Type B pancreatic cell (in vitro differentiated cells): ENCODE results near the gene SIRPB2. TPM values are rescaled to one million over a fixed set of nuclear protein-coding genes. Genes with fewer than 3 reads are reported as not detected.

Experiments
- DNase-seq: peaks from one replicate; pipeline ENCODE4 v3.0.0; 2021; ENCODE audit warnings: mixed read lengths; ENCODE audit not compliant: unreplicated experiment; ENCODE audit errors: extremely low spot score
- H3K27ac Mint-ChIP-seq: 2 replicates; pipeline ENCODE4 v1.8.0; 2021; ENCODE audit warnings: mild to moderate bottlenecking, mixed read lengths
- H3K27me3 Mint-ChIP-seq: 2 replicates; pipeline ENCODE4 v1.8.0; 2021; ENCODE audit warnings: mixed read lengths
- H3K36me3 Mint-ChIP-seq: 2 replicates; pipeline ENCODE4 v1.8.0; 2021; ENCODE audit warnings: mixed read lengths
- H3K4me1 Mint-ChIP-seq: one replicate; pipeline ENCODE4 v1.8.0; 2021; ENCODE audit warnings: mixed read lengths; ENCODE audit not compliant: unreplicated experiment
- H3K4me3 Mint-ChIP-seq: 2 replicates; pipeline ENCODE4 v1.8.0; 2021; ENCODE audit warnings: mild to moderate bottlenecking, mixed read lengths
- H3K9me3 Mint-ChIP-seq: 2 replicates; pipeline ENCODE4 v1.8.0; 2021; ENCODE audit warnings: mixed read lengths
- total RNA-seq: library from RNA; stranded (reverse); gene quantifications from 2 replicates; pipeline ENCODE4 v1.2.1, GENCODE V29; 2021; ENCODE audit warnings: low replicate concordance
- TF ChIP-seq, protein P1 (sequence below): fragments of 200-600 bp; sonication (generic); conservative IDR thresholded peaks from 2 replicates; pipeline ENCODE4 v1.5.0; 2021; ENCODE audit warnings: antibody characterized with exemption, mild to moderate bottlenecking

The SIRPB2 gene
- total RNA-seq, 1 donor from 2014 or later: not detected

DNA sequence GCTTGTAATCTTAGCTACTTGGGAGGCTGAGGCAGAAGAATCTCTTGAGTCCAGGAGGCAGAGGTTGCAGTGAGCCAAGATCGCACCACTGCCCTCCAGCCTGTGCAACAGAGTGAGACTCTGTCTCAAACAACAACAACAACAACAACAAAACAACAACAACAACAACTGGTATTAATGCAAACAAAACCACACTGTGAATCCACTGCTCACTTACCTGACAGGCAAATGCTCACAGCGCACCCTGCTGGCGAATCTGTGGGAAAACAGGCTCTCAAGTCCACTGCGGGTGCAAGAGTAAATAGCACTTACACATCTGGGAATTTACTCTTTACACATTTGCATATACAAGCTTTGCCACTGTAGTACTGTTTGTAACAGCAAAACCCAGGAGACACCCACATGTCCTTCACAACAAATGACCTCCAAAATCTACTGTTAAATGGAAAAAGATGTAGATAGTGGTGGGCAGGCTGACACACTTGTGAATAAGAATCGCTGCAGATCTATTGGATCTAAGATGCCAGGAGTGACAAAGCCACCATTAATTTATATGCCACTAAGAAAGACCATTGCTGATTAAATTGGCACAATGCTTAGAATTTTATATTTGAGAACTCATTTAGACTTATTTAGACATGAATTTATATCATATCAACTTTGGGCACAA is 53.9 kb downstream of the SIRPB2 start:
- TF ChIP-seq, protein P1, sequence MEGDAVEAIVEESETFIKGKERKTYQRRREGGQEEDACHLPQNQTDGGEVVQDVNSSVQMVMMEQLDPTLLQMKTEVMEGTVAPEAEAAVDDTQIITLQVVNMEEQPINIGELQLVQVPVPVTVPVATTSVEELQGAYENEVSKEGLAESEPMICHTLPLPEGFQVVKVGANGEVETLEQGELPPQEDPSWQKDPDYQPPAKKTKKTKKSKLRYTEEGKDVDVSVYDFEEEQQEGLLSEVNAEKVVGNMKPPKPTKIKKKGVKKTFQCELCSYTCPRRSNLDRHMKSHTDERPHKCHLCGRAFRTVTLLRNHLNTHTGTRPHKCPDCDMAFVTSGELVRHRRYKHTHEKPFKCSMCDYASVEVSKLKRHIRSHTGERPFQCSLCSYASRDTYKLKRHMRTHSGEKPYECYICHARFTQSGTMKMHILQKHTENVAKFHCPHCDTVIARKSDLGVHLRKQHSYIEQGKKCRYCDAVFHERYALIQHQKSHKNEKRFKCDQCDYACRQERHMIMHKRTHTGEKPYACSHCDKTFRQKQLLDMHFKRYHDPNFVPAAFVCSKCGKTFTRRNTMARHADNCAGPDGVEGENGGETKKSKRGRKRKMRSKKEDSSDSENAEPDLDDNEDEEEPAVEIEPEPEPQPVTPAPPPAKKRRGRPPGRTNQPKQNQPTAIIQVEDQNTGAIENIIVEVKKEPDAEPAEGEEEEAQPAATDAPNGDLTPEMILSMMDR: peak; percentile 91
- H3K36me3 Mint-ChIP-seq: peaks cover 13% of the 10 kb centered on the region
- H3K4me3 Mint-ChIP-seq: no peak overlapping the region

DNA sequence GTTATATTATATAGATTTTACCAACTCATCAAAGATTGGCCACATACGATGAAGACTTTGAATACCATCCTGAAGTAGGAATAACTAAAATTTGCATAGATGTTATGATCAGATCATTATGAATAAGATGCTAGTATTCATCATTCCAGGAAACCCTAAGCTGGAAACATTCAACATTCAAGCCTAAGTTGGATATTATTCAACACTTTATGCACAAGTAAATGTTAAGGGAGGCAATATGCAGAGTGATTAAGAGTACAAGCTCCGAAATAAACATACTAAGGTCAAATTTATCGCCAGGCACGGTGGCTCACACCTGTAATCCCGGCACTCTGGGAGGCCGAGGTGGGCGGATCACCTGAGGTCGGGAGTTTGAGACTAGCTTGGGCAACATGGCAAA is 55.0 kb downstream of the SIRPB2 start:
- TF ChIP-seq, protein P1: no peak

More for the DNA sequence above, 53.9 kb downstream of the SIRPB2 start:
- Mint-ChIP-seq H3K4me1 (peaks cover 4% of the 10 kb centered on the region), H3K27me3 (no peaks in the 10 kb centered on the region), H3K27ac (no peak overlapping the region), H3K9me3 (no peaks in the 10 kb centered on the region)
- DNase-seq: peak; percentile 77

DNA sequence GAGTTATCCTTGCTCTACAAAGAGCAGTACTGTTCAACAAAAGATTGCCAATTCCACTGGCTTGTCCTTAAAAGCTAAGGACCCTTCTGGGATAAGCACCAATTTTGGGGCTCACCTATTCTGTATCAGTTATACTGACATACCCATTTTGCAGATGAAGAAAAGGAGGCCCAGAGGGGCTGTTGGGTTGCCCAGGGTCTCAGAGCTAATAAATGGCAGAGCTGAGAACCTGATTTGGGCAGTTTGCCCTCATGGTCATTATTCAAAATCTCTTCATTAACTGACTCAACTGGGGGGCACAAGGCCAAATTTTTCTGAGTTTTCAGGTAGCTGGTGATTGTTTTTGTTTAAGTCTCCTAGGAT is 55.9 kb downstream of the SIRPB2 start:
- H3K4me3 Mint-ChIP-seq: no peak overlapping the region
- no peak for DNase-seq
- H3K9me3 Mint-ChIP-seq: no peaks in the 10 kb centered on the region
- peaks cover 4% of the 10 kb centered on the region for H3K36me3 Mint-ChIP-seq
- peaks cover 4% of the 10 kb centered on the region for H3K4me1 Mint-ChIP-seq
- no peak overlapping the region for H3K27ac Mint-ChIP-seq
- H3K27me3 Mint-ChIP-seq: peaks cover 9% of the 10 kb centered on the region
- TF ChIP-seq, protein P1: no peak

More for the DNA sequence above, 55.0 kb downstream of the SIRPB2 start:
- DNase-seq: no peak
- Mint-ChIP-seq H3K36me3 (peaks cover 4% of the 10 kb centered on the region), H3K27ac (no peak overlapping the region), H3K27me3 (peaks cover 6% of the 10 kb centered on the region), H3K4me1 (peaks cover 4% of the 10 kb centered on the region), H3K9me3 (no peaks in the 10 kb centered on the region), H3K4me3 (no peak overlapping the region)

DNA sequence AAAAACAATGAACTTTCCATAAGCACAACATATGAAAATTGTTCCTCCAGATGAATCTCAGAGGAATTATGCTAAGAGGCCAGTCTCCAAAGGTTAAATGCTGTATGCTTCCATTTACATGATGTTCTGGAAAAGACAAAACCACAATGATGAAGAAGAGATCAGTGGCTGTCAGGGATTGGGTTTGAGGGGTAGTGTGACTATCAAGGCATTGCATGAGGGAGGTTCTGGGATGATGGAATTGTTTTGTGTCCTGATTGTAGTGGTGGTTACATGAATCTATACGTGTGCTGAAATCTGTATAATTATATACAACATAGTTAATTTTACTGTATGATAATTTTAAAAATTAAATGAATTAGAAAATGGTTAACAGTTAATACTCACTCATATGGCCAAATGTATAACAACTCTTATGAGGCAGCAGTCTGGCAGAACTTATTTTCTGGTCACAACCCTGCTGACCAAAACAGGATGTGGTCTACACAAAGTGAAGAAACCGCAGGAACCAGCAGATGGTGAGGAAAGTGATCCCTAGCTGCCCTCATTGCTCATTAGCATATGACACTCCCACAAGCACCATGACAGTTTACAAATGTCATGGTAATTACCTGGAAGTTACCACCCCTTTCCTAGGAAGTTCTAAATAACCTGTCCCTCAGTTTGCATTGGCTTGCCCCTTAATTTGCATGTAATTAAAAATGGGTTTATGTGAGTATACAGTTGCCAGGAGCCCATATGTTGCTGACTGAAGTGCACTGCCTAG is 56.5 kb downstream of the SIRPB2 start:
- DNase-seq: no peak
- peaks cover 4% of the 10 kb centered on the region for H3K4me1 Mint-ChIP-seq
- H3K27me3 Mint-ChIP-seq: peaks cover 9% of the 10 kb centered on the region
- no peak overlapping the region for H3K4me3 Mint-ChIP-seq
- H3K27ac Mint-ChIP-seq: no peak overlapping the region
- peaks cover 4% of the 10 kb centered on the region for H3K36me3 Mint-ChIP-seq
- no peaks in the 10 kb centered on the region for H3K9me3 Mint-ChIP-seq
- TF ChIP-seq, protein P1: no peak

DNA sequence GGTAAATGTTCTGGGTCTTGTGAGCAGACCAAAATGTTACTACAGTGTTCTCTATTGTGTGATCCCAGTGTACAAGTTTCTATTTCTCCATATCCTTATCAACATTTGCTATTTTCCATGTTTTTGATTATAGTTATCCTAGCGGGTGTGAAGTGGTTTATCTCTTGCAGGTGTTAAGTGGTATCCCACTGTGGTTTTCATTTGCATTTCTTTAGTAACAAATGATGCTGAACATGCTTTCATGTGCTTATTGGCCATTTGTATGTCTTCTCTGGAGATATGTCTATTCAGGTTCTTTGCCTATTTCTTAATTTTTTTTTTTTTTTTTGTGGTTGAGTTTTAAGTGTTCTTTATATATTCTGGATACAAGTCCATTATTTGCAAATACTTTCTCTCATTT is 60.1 kb downstream of the SIRPB2 start:
- Mint-ChIP-seq H3K27ac (no peak overlapping the region), H3K9me3 (no peaks in the 10 kb centered on the region), H3K36me3 (peaks cover 4% of the 10 kb centered on the region), H3K27me3 (peaks cover 9% of the 10 kb centered on the region), H3K4me3 (no peak overlapping the region), H3K4me1 (peaks cover 4% of the 10 kb centered on the region)
- TF ChIP-seq, protein P1: no peak
- DNase-seq: no peak
